HUDEP-2 (cell line): ENCODE measurements around the gene TPPP.
"Not testable (repeated sequence)": the region's sequence is repeated elsewhere in the genome, so short reads cannot be mapped to it uniquely, and the experiment has no call there.

Source experiments
- DNase-seq, 76 experiments: peaks; one replicate each; lab custom pipeline; 2025; ENCODE audit not compliant: unreplicated experiment in 76 of 76; lab: John Stamatoyannopoulos, UW

TPPP gene

GRCh38 chr5:679166-679895, 13.8 kb downstream of the TPPP start:
- DNase-seq = not testable (repeated sequence)

DNA sequence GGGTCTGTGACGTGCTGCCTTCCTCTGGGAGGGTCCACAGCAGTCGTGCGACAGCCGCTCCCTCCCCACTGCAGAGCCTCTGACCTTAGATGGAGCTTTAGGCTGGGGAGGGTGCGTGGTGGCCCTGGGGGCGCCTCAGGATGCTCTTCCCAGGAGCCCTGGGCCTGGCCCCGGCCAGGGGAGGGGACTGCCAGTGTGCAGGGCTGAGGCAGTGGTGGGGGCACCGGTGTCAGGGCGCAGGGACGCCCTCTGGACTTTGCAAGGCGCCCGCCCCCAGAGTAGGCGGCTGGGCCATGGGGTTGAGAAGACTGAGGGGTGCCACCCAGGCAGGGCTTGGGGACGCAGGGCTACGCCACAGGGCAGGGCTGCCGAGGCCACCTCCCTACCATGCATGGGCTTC, 14.6 kb downstream of the TPPP start:
- DNase-seq = not testable (repeated sequence)

- DNase-seq = no peak
Observed at GRCh38 chr5:677131-678101, 15.7 kb downstream of the TPPP start.

DNA sequence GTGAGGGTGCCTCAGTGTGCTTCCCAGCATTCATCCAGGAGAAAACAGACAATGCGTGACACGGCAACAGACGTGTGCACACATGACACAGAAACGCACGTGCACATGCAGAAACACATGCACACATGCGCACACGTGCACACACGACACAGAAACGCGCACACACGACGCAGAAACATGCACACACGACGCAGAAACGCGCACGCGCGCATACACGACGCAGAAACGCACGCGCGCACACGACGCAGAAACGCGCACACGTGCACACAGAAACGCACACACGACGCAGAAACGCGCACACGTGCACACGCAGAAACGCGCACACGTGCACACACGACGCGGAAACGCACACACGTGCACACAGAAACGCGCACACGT, 16.5 kb downstream of the TPPP start:
- no peak for DNase-seq

DNA sequence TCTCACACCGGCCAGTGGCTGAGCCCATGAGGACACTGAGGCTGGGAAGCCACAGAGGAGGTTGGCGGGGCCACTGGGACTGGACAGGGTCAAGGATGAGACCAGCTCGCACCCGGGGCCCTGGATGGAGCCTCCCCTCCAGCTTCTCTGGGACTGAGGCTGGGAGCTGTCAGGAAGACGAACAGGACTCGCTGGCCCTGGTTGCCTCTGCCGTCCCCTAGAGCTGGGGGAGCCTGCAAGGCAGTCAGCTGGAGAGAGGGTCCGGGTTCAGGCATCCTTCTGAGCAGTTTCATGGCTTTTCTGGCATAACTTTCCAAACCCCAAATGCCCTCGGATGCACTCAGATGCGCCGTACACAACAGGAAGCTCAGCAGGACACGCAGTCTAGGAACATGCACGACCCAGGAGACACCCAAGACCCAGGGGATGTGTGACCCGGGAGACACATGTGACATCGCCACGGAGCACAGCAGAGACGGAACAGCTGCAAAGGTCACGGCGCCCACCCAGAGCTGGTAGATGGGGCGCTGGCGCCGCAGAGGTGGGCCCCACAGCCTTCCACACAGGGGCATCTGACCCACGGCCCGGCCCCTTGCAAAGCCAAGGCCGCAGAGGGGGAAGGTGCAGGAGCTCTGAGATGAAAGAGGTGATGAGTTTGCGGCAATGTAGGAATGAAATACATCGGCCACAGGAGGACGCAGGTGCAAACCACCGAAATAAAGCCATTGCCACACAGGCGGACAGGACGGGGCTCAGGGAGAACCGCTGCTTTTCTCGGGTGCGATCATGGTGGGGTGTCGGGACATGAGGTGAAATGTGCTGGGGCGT, 17.1 kb downstream of the TPPP start:
- no peak for DNase-seq

DNA sequence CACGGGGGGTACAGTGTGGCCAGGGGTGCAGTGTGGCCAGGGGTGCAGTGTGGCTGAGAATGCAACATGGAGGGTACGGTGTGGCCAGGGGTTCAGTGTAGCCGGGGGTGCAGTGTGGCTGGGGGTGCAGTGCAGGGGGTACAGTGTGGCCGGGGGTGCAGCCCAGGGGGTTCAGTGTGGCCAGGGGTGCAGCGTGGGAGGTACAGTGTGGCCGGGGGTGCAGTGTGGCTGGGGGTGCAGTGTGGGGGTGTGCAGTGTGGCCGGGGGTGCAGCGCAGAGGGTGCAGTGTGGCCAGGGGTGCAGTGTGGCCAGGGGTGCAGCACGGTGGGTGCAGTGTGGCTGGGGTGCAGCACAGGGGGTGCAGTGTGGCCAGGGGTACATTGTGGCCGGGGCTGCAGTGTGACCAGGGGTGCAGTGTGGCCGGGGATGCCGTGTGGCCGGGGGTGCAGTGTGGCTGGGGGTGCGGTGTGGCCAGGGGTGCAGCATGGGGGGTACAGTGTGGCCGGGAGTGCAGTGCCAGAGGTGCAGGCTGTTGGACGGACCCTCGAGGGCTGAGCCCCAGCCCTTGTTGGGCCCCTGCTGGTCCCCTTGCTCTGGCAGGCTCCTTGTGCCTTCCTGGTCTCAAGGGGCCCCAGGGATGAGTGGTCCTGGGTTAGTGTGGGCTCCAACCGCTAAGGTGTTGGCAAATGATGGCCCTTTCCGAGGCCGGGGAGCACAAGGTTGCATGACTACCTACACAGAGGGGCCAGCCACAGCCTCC, 17.9 kb downstream of the TPPP start:
- no peak for DNase-seq

DNA sequence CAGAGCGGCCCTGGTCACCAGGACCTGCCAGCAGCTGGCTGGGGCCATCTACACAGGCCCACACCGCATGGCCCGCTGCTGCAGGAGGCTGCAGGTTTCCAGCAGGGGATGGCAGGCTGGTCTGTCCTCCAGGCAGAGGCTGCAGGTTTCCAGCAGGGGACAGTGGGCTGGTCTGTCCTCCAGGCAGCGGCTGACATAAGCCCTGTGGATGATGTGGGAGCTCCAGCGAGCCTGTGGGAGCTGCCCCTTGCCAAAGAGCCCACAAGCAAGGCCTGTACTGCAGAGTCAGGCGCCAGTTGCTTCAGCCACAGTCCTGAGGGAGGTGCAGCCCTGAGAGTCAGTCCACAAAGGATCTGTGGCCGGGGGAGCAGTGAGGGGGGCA, 18.5 kb downstream of the TPPP start:
- DNase-seq = no peak

- DNase-seq = no peak
Observed at GRCh38 chr5:673831-674629, 19.1 kb downstream of the TPPP start.

DNA sequence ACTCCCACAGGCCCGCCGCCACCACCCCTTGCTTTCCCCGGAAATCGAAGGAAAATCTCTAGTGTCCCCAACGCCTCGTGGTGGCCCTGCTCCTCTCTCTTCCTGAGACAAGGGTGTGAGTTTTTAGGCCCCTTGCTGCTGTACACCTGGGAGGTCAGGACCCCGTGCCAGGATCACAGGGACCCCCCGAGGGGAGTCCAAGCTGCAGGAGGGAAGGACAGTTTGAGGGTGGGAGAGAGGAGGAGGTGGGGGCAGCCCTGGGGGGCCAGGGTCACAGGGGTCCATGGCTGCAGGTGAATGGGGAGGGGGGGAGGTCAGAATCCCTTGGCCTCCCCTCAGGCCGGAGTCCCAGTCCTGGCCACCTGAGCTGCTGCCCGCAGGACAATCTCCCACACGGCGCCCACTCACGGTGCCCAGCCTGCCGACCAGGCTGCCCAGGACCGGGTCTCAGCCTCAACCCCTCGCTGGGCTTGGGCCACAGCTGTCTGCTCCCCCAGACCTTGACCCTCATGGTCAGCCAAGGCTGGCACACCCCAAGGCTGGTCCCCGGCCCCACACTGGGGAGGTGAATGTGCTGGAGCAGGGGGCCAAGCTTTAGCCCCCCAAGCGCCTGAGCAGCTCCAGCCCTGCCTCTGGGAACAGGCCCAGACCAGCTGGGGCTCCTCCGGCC, 19.9 kb downstream of the TPPP start:
- no peak for DNase-seq

DNA sequence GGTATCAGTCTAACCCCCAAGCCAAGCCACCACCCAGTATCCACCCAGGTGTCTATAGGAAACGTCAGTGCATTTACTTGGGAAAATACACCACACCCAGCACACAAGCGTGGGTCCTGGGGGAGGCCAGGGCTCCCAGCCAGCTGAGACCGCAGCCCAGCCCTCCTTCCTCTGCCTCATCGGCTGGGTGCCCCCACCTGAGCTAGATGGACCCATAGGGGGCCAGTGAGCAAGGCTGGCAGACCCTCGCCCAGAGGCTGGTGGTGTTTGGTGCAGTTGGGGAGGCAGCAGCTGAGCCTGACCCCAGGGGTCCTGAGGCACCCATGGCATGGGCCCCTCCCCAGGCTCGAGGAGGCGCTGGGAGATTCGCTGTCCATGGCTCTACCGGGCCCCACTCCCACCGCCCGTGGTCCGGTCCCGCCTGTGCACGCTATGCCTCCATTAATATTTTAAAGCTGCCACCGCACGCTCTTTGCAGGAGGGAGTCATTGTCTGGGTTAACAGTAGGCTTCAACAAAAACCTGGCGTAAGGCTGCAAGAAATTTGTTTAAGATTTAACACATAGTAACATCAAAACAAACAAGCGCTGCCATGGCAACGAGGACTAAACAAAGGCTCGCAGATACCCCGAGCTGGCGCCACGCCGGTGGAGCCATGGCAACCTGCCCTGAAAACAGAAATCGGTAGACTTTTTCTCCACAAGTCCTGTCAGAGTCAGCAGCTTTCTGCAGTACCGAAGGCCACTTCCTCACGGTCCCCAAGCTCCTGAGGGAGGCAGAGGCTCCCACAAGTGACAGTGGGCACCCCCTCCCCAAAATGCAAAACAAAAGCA, 20.6 kb downstream of the TPPP start:
- peak in 9 of 76 experiments; percentile 8 to 32 (median 14) for DNase-seq

GRCh38 chr5:671459-672328, 21.5 kb downstream of the TPPP start:
- peak in 53 of 76 experiments; percentile 5 to 62 (median 42) for DNase-seq

DNA sequence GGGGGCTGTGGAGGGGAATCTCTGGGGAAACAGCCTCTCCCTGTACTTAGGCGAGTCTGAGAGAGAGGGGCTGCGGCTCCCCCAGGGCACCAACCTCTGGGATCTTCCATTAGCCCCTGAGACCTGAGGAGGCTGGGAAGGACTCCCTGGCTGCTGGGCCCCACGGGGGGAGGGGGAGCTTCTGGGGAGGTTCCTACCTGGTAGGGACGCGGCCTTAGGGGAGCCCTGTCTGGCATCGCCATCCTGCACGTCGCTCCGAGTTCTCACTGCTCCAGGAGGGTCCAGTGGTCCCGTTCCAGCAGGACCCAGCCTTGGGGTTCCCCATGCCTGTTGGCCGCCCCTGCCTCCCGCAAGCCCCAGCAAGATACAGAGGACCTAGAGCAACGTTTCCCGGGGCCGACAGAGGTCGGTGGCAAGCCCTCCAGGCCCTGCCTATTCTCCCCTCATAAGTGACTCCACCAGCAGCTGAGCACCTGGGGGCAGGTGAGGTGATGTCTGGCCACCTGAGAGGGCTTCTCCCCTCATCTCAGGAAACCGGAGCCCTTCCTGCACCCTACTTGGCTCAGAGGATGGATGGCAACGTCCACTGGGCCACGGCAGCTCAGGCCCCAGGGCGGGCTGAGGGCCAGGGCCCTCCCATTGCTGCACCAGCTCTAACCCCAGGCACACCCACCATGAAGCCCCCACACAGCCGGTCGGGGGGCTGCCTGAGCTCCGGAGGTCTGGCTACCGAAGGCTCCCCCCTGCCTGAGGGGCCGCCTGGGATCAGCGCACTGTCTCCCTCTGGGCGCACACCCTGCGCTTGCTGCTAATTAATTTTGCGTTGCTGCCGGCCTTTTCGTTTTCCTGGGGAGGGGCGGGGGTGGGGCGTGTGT, 22.5 kb downstream of the TPPP start:
- no peak for DNase-seq

DNA sequence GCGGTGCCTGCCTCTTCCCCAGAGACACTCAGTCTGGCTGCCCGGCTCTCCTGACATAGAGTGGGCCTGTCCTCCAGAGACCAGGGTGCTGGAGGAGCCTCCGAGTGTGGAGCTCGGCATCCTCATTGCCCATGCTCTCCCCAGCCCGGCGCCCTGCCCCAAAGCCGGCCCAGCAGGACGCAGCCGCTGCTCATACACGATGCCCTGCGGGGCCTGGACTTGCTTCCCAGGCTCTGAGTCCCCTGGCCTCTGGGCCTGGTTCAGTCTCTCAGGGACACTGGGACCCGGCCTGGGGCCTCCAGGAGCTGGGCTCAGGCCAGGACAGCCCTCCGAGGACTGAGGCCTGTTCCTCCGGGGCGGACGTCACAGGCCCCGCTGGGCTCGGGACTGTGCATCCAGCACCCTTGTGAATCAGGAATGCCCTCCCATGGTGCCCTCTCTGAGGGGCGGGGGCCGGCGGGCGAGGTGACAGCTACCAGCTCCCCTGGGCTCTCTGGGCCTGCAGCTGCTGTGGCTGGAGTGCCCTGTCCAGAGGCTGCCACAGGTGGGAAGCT, 23.2 kb downstream of the TPPP start:
- DNase-seq = no peak

- DNase-seq = peak in 17 of 76 experiments; percentile 4 to 41 (median 17)
Observed at GRCh38 chr5:669111-669841, 23.9 kb downstream of the TPPP start.
